ENCODE measurements around the gene KSR2. TPM values are rescaled to one million over a fixed set of nuclear protein-coding genes. Genes with fewer than 3 reads are reported as not detected.

Gene KSR2
- total and polyA plus RNA-seq, 2 of the 13 experiments (the other 11 are each of a cell fraction or from before 2014, with no cell fraction given) = 0.02 TPM; not detected in 1

GRCh38 chr12:117844114-117844830 lies 124.5 kb downstream of the KSR2 start:
- intact Hi-C loops (cut with micrococcal nuclease; ENCODE audit: unreplicated experiment) (no loop called here), in situ Hi-C loops (cut with HindIII; ENCODE audit: extremely low pct_ligation_motif_present, low pct_unique_long_range_greater_than_20kb) (loop anchor here (10.0 kb wide), 1 partner anchor 609 kb away; no protein-coding TSS in a partner anchor)
- no peaks in the 10 kb centered on the region for H3K36me3 ChIP-seq (replicated peaks in 1 of 2; ENCODE audit: control insufficient read depth in 1 of 2, insufficient read depth in 2 of 2, low read length in 2 of 2)
- no peak overlapping the region for H3K4me3 ChIP-seq (replicated peaks in 1 of 3; ENCODE audit: insufficient read depth in 1 of 3, low read depth in 2 of 3, low read length in 3 of 3)
- ATAC-seq (no peak), DNase-seq (ENCODE audit: low spot score) (no peak), FAIRE-seq (no peak)
- CTCF ChIA-PET (ENCODE audit: low intra/inter-chr PET ratio, low total read pairs) = no interaction called here
- H3K79me2 ChIP-seq (ENCODE audit: insufficient read depth, low read length) = no peaks in the 10 kb centered on the region
- WGBS (ENCODE audit: low lambda C conversion rate) = 0% methylated on average over 1 of the region's 1 CpG
- peaks cover 8% of the 10 kb centered on the region for H3K9me3 ChIP-seq (ENCODE audit: low read length)
- no peak for TF ChIP-seq ZBTB4 (CRISPR knock-in tag; IDR thresholded peaks at IDR 0.05; ENCODE audit: borderline replicate concordance)
- peak; percentile 97 for TF ChIP-seq ZNF331 (CRISPR knock-in tag; IDR thresholded peaks at IDR 0.05)
- no TSS peak for BruUV-seq (replicated peaks)
- H3K27ac ChIP-seq (ENCODE audit: extremely low read length, insufficient read depth, low read length) = no peak overlapping the region
- H4K20me1 ChIP-seq (ENCODE audit: insufficient read depth, low read length) = no peaks in the 10 kb centered on the region
- no peak overlapping the region for H3K4me2 ChIP-seq (ENCODE audit: low read depth, low read length)
- H3K27me3 ChIP-seq (ENCODE audit: control insufficient read depth in 1 of 2, insufficient read depth in 2 of 2, low read length in 2 of 2) = peaks cover 0 to 5% of the 10 kb centered on the region in 2 experiments; a peak in 2 of 5 replicates
- no peaks in the 10 kb centered on the region for H3K4me1 ChIP-seq (ENCODE audit: insufficient read depth, low read length)
- H3K9ac ChIP-seq (ENCODE audit: insufficient read depth, low read depth, low read length) = no peak overlapping the region
- POLR2A ChIA-PET = no interaction called here
- H2AFZ ChIP-seq (ENCODE audit: low read length) = no peak overlapping the region

- no peaks in the 10 kb centered on the region for H4K20me1 ChIP-seq (ENCODE audit: insufficient read depth, low read length)
- intact Hi-C loops (cut with micrococcal nuclease; ENCODE audit: unreplicated experiment) (no loop called here), in situ Hi-C loops (cut with HindIII; ENCODE audit: extremely low pct_ligation_motif_present, low pct_unique_long_range_greater_than_20kb) (loop anchor here (10.0 kb wide), 1 partner anchor 608 kb away; no protein-coding TSS in a partner anchor)
- H3K36me3 ChIP-seq (replicated peaks in 1 of 2; ENCODE audit: control insufficient read depth in 1 of 2, insufficient read depth in 2 of 2, low read length in 2 of 2) = no peaks in the 10 kb centered on the region
- DNase-seq (ENCODE audit: low spot score) = no peak
- peaks cover 0 to 5% of the 10 kb centered on the region in 2 experiments; a peak in 2 of 5 replicates for H3K27me3 ChIP-seq (ENCODE audit: control insufficient read depth in 1 of 2, insufficient read depth in 2 of 2, low read length in 2 of 2)
- H2AFZ ChIP-seq (ENCODE audit: low read length) = no peak overlapping the region
- H3K4me3 ChIP-seq (replicated peaks in 1 of 3; ENCODE audit: insufficient read depth in 1 of 3, low read depth in 2 of 3, low read length in 3 of 3) = no peak overlapping the region
- H3K9ac ChIP-seq (ENCODE audit: insufficient read depth, low read depth, low read length) = no peak overlapping the region
- 19% methylated on average over 4 of the region's 4 CpGs for WGBS (ENCODE audit: low lambda C conversion rate)
- no peaks in the 10 kb centered on the region for H3K79me2 ChIP-seq (ENCODE audit: insufficient read depth, low read length)
- no peaks in the 10 kb centered on the region for H3K4me1 ChIP-seq (ENCODE audit: insufficient read depth, low read length)
- no peak for FAIRE-seq
- H3K9me3 ChIP-seq (ENCODE audit: low read length) = peaks cover 8% of the 10 kb centered on the region
- ChIA-PET CTCF (ENCODE audit: low intra/inter-chr PET ratio, low total read pairs) (no interaction called here), POLR2A (no interaction called here)
- H3K27ac ChIP-seq (ENCODE audit: extremely low read length, insufficient read depth, low read length) = no peak overlapping the region
- H3K4me2 ChIP-seq (ENCODE audit: low read depth, low read length) = no peak overlapping the region
- no TSS peak for BruUV-seq (replicated peaks)
- no peak for ATAC-seq
- TF ChIP-seq KAT2B (IDR thresholded peaks at IDR 0.05; ENCODE audit: borderline replicate concordance, low read depth, low read length) (no peak), TERF1 (CRISPR knock-in tag; IDR thresholded peaks at IDR 0.05) (no peak), ZFX (CRISPR knock-in tag; IDR thresholded peaks at IDR 0.05; ENCODE audit: low read depth) (no peak), AGO1 (IDR thresholded peaks at IDR 0.05; ENCODE audit: low read depth, low read length, poor library complexity, severe bottlenecking) (no peak), ZNF776 (CRISPR knock-in tag; IDR thresholded peaks at IDR 0.05) (no peak)
Observed at GRCh38 chr12:117842630-117843029, 126.2 kb downstream of the KSR2 start.

Measured in HepG2 (cell line).